GM12878 (cell line): ENCODE measurements around the gene TMEM128. TPM values are rescaled to one million over a fixed set of nuclear protein-coding genes. Genes with fewer than 3 reads are reported as not detected.

Source experiments
- BACH1 ChIP-seq: fragments of 450-650 bp; IDR thresholded peaks from 2 replicates; pipeline ENCODE4 v1.6.1; 2017; ENCODE audit warnings: mild to moderate bottlenecking, borderline replicate concordance
- BMI1 ChIP-seq: fragments of 450-650 bp; IDR thresholded peaks from 2 replicates; pipeline ENCODE4 v1.6.1; 2016; ENCODE audit warnings: mild to moderate bottlenecking, moderate library complexity, borderline replicate concordance
- CREM ChIP-seq: IDR thresholded peaks from 2 replicates; pipeline ENCODE4 v1.6.1; 2014; ENCODE audit warnings: antibody characterized with exemption, low read depth
- CUX1 ChIP-seq: IDR thresholded peaks from 2 replicates; pipeline ENCODE4 v1.6.1; 2012; ENCODE audit warnings: improper control_type of control experiment, low read depth, low read length; ENCODE audit not compliant: insufficient replicate concordance
- ELK1 ChIP-seq: IDR thresholded peaks from 2 replicates; pipeline ENCODE4 v1.6.1; 2012; ENCODE audit warnings: low read depth, low read length, improper control_type of control experiment
- FOXK2 ChIP-seq: fragments of 450-650 bp; IDR thresholded peaks from 2 replicates; pipeline ENCODE4 v1.6.1; 2017; ENCODE audit warnings: mild to moderate bottlenecking, moderate library complexity
- GABPA ChIP-seq: IDR thresholded peaks from 2 replicates; pipeline ENCODE4 v1.6.1; 2014; ENCODE audit warnings: antibody characterized with exemption, low read depth, mild to moderate bottlenecking, inconsistent platforms
- IKZF1 ChIP-seq: fragments of 450-650 bp; conservative IDR thresholded peaks from 2 replicates; pipeline ENCODE4 v1.6.1; 2017; ENCODE audit warnings: antibody characterized with exemption, mild to moderate bottlenecking
- JUND ChIP-seq: IDR thresholded peaks from 2 replicates; pipeline ENCODE4 v1.6.1; 2012; ENCODE audit warnings: low read depth, mild to moderate bottlenecking, low read length, improper control_type of control experiment, moderate library complexity
- MEF2B ChIP-seq: fragments of 450-650 bp; IDR thresholded peaks from 2 replicates; pipeline ENCODE4 v1.6.1; 2018; ENCODE audit warnings: mild to moderate bottlenecking, moderate library complexity; ENCODE audit not compliant: partially characterized antibody, poor library complexity, severe bottlenecking
- MXI1 ChIP-seq: fragments of 150-350 bp; IDR thresholded peaks from 2 replicates; pipeline ENCODE4 v1.6.1; 2011; ENCODE audit warnings: low read depth, mild to moderate bottlenecking, inconsistent platforms, low read length, improper control_type of control experiment
- NFYB ChIP-seq: IDR thresholded peaks from 2 replicates; pipeline ENCODE4 v1.6.1; 2011; ENCODE audit warnings: low read depth, mild to moderate bottlenecking, low read length, improper control_type of control experiment, moderate library complexity; ENCODE audit not compliant: insufficient read depth
- PML ChIP-seq: IDR thresholded peaks from 2 replicates; pipeline ENCODE4 v1.6.1; 2012; ENCODE audit warnings: low read length, inconsistent platforms
- POU2F2 ChIP-seq: IDR thresholded peaks from 3 replicates; pipeline ENCODE4 v1.6.1; 2011; ENCODE audit warnings: low read depth, mild to moderate bottlenecking, low read length, borderline replicate concordance
- RCOR1 ChIP-seq: conservative IDR thresholded peaks from 2 replicates; pipeline ENCODE4 v1.6.1; 2012; ENCODE audit warnings: low read depth, low read length, improper control_type of control experiment
- RELB ChIP-seq: fragments of 450-650 bp; IDR thresholded peaks from 2 replicates; pipeline ENCODE4 v1.6.1; 2017; ENCODE audit warnings: low read depth, mild to moderate bottlenecking, moderate library complexity
- SMAD5 ChIP-seq: IDR thresholded peaks from 2 replicates; pipeline ENCODE4 v1.6.1; 2016; ENCODE audit warnings: antibody characterized with exemption, low read depth
- SPI1 ChIP-seq: IDR thresholded peaks from 2 replicates; pipeline ENCODE4 v1.6.1; 2011; ENCODE audit warnings: low read depth, mild to moderate bottlenecking, low read length, moderate library complexity, borderline replicate concordance; ENCODE audit not compliant: insufficient read depth
- USF1 ChIP-seq: IDR thresholded peaks from 2 replicates; pipeline ENCODE4 v1.6.1; 2011; ENCODE audit warnings: borderline replicate concordance, low read depth, mild to moderate bottlenecking, moderate library complexity, mixed read lengths, low read length; ENCODE audit not compliant: insufficient read depth; ENCODE audit errors: extremely low read length
- polyA plus RNA-seq, 11 experiments: library from polyadenylated mRNA; depleted of rRNA in 4 of 11; unstranded in 6 of 11; stranded (reverse) in 5 of 11; fragments of >200 nt; fragmentation: Nextera tagmentation in 4 of 11; fragmentation: Illumina TruSeq in 1 of 11; extraction: Ambion mirVana in 4 of 11; extraction: Trizol in 1 of 11; gene quantifications; 1 replicate in 1 of 11; 2 replicates in 10 of 11; pipeline versions ENCODE4 v1.2.1 to v1.2.3, GENCODE V29; 2011 to 2016; ENCODE audit warnings: inconsistent platforms in 2 of 11, missing spikeins in 2 of 11, low read depth in 1 of 11
- total RNA-seq, 4 experiments: library from RNA; depleted of rRNA in 3 of 4; stranded (reverse); fragments of >200 nt in 3 of 4; fragmentation: Illumina TruSeq in 1 of 4; extraction: Trizol in 1 of 4; gene quantifications; 2 replicates each; pipeline versions ENCODE4 v1.2.1 to v1.2.3, GENCODE V29; 2013 to 2021

The TMEM128 gene
- total and polyA plus RNA-seq, 10 of the 15 experiments (the other 5 are each of a cell fraction or from before 2014, with no cell fraction given), result 9.3 to 44.2 (median 18.9) TPM

GRCh38 chr4:4289941-4290850 lies 42.2 kb upstream of the TMEM128 start, which contains the start of the genes LYAR and ZBTB49 (continued):
- TF ChIP-seq CUX1 (no peak), SMAD5 (peak; percentile 78; the same call in 1 of the 2 replicates), MEF2B (no peak), USF1 (peak; percentile 63), CREM (peak; percentile 92), IKZF1 (peak; percentile 61), NFYB (0 out of 2 replicates have a peak, but pooled peaks have one; percentile 6), RCOR1 (no peak), MXI1 (peak; percentile 98), SPI1 (0 out of 2 replicates have a peak, but pooled peaks have one; percentile 1), FOXK2 (peak; percentile 7; the same call in 1 of the 2 replicates), ELK1 (0 out of 2 replicates have a peak, but pooled peaks have one; percentile 34), BACH1 (peak; percentile 51; the same call in 1 of the 2 replicates), GABPA (peak; percentile 87), PML (peak; percentile 47; the same call in 1 of the 2 replicates), POU2F2 (peak; percentile 32; the same call in 1 of the 3 replicates), BMI1 (no peak), JUND (no peak), RELB (0 out of 2 replicates have a peak, but pooled peaks have one; percentile 30)
